Tibial artery (tissue), 4 donors: ENCODE data around the gene C1QTNF9.

Source experiments
- DNase-seq, 2 donors: peaks; one replicate each; pipeline ENCODE4 v3.0.0-alpha.2; 2019
- H3K27ac ChIP-seq, 2 donors: fragments of 200-600 bp; sonication (generic) in 1 of 2; 1 replicate in 1 of 2; 2 replicates in 1 of 2; pipeline ENCODE4 v1.5.1; 2018 to 2019; ENCODE audit warnings: mild to moderate bottlenecking in 1 of 2
- H3K27me3 ChIP-seq, 2 donors: fragments of 200-600 bp; sonication (generic) in 1 of 2; one replicate each; pipeline versions ENCODE4 v1.5.1 to v1.6.0; 2016 to 2019
- H3K36me3 ChIP-seq, 3 donors: fragments of 200-600 bp; sonication (generic) in 2 of 3; one replicate each; pipeline ENCODE4 v1.5.1; 2016 to 2019; ENCODE audit warnings: mild to moderate bottlenecking in 2 of 3
- H3K4me1 ChIP-seq, 4 donors: fragments of 200-600 bp; sonication (generic) in 2 of 4; 1 replicate in 3 of 4; 2 replicates in 1 of 4; pipeline ENCODE4 v1.5.1; 2016 to 2019
- H3K4me3 ChIP-seq, 2 donors: fragments of 200-600 bp; sonication (generic) in 1 of 2; 1 replicate in 1 of 2; 2 replicates in 1 of 2; pipeline ENCODE4 v1.5.1; 2018 to 2019; ENCODE audit warnings: mild to moderate bottlenecking in 2 of 2
- H3K9me3 ChIP-seq, 3 donors: fragments of 200-600 bp; sonication (generic) in 1 of 3; one replicate each; pipeline ENCODE4 v1.5.1; 2016 to 2019
- CTCF ChIP-seq, 2 experiments: fragments of 200-600 bp in 1 of 2; fragments of 450-650 bp in 1 of 2; IDR thresholded peaks; one replicate each; pipeline ENCODE4 v1.5.1; 2017 to 2019; ENCODE audit warnings: antibody characterized with exemption in 2 of 2, mild to moderate bottlenecking in 1 of 2, moderate library complexity in 1 of 2
- intact Hi-C: fragments of 100-400 bp; cut with DNase I; formaldehyde crosslinking; loops from one replicate; pipeline ENCODE4 v1.15.0; 2023; ENCODE audit warnings: low total_unique reads

Gene C1QTNF9

GRCh38 chr13:24276861-24277260 is 32.5 kb upstream of the C1QTNF9 start:
- no peak for DNase-seq
- H3K4me3 ChIP-seq, result no peak overlapping the region
- H3K27ac ChIP-seq, result no peak overlapping the region
- no peaks in the 10 kb centered on the region for H3K9me3 ChIP-seq
- intact Hi-C loops, result no loop called here
- H3K27me3 ChIP-seq, result no peaks in the 10 kb centered on the region
- TF ChIP-seq CTCF (IDR thresholded peaks at IDR 0.05), result no peak
- H3K36me3 ChIP-seq, result no peaks in the 10 kb centered on the region
- H3K4me1 ChIP-seq, result peaks cover 0 to 12% (median 8%) of the 10 kb centered on the region in 4 donors

- no peaks in the 10 kb centered on the region for H3K27me3 ChIP-seq
- H3K9me3 ChIP-seq, result no peaks in the 10 kb centered on the region
- peaks cover 0 to 3% (median 2%) of the 10 kb centered on the region in 4 donors for H3K4me1 ChIP-seq
- DNase-seq, result no peak
- intact Hi-C loops, result no loop called here
- H3K27ac ChIP-seq, result no peak overlapping the region
- TF ChIP-seq CTCF (IDR thresholded peaks at IDR 0.05), result no peak
- no peak overlapping the region for H3K4me3 ChIP-seq
- peaks cover 0 to under 1% (median 0%) of the 10 kb centered on the region in 3 donors for H3K36me3 ChIP-seq
Observed at GRCh38 chr13:24277761-24278160, 31.6 kb upstream of the C1QTNF9 start.

- DNase-seq, result no peak
- Histone ChIP-seq H3K4me1 (no peaks in the 10 kb centered on the region), H3K27ac (no peak overlapping the region)
Observed at GRCh38 chr13:24279327-24280110, 29.9 kb upstream of the C1QTNF9 start.

GRCh38 chr13:24280720-24281119 is 28.7 kb upstream of the C1QTNF9 start:
- H3K27ac ChIP-seq, result no peak overlapping the region

More at GRCh38 chr13:24279327-24280110, 29.9 kb upstream of the C1QTNF9 start:
- no peaks in the 10 kb centered on the region for H3K9me3 ChIP-seq
- no peak for TF ChIP-seq CTCF (IDR thresholded peaks at IDR 0.05)
- no peaks in the 10 kb centered on the region for H3K27me3 ChIP-seq
- H3K36me3 ChIP-seq, result peaks cover 0 to 13% (median 7%) of the 10 kb centered on the region in 3 donors
- no peak overlapping the region for H3K4me3 ChIP-seq
- intact Hi-C loops, result no loop called here

GRCh38 chr13:24281188-24282008 is 28.0 kb upstream of the C1QTNF9 start:
- DNase-seq, result no peak
- intact Hi-C loops, result no loop called here
- Histone ChIP-seq H3K4me3 (no peak overlapping the region), H3K36me3 (peaks cover 3 to 31% (median 19%) of the 10 kb centered on the region in 3 donors), H3K27ac (no peak overlapping the region), H3K9me3 (no peaks in the 10 kb centered on the region), H3K27me3 (no peaks in the 10 kb centered on the region), H3K4me1 (no peaks in the 10 kb centered on the region)
- no peak for TF ChIP-seq CTCF (IDR thresholded peaks at IDR 0.05)

More at GRCh38 chr13:24280720-24281119, 28.7 kb upstream of the C1QTNF9 start:
- no peaks in the 10 kb centered on the region for H3K9me3 ChIP-seq
- H3K27me3 ChIP-seq, result no peaks in the 10 kb centered on the region
- intact Hi-C loops, result no loop called here
- peaks cover 0 to 25% (median 13%) of the 10 kb centered on the region in 3 donors for H3K36me3 ChIP-seq
- no peak for DNase-seq
- no peak overlapping the region for H3K4me3 ChIP-seq
- no peaks in the 10 kb centered on the region for H3K4me1 ChIP-seq
- TF ChIP-seq CTCF (IDR thresholded peaks at IDR 0.05), result no peak
